ENCODE measurements around the gene OTX1. TPM values are rescaled to one million over a fixed set of nuclear protein-coding genes. Genes with fewer than 3 reads are reported as not detected.
"Not testable (repeated sequence)": the region's sequence is repeated elsewhere in the genome, so short reads cannot be mapped to it uniquely, and the experiment has no call there.

Gene OTX1
- total and polyA plus RNA-seq, 2 of the 4 experiments (the other 2 are of a cell fraction): 0.03 TPM; not detected in 1

DNA sequence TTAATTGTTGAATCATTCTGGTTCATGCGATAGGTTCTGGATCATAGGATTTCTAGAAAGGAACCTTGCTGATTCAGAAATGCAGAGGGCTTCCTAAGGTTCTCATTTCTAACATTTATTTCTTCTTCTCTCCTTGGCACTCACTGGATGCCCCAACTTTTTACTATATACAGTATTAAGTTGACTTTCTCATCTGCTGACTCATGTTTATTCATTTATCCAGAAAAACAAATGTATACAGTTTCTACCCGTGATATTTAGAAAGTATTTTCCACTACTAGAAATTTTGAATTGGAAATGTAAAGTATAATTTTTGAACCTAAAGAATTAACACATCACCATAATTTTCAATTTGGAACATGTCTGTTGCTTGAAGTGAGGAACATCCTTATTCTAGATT is 32.2 kb upstream of the OTX1 start:
- H3K9me3 ChIP-seq (ENCODE audit: control insufficient read depth, insufficient read depth, low read length): no peaks in the 10 kb centered on the region
- H2AK5ac ChIP-seq (ENCODE audit: low read depth, low read length): no peak overlapping the region
- H3K9me1 ChIP-seq (ENCODE audit: insufficient read depth, low read length): no peaks in the 10 kb centered on the region
- no peak overlapping the region for H2AFZ ChIP-seq (replicated peaks; ENCODE audit: low read length, poor library complexity)
- H3K79me1 ChIP-seq (ENCODE audit: low read depth in 1 of 2, low read length in 2 of 2): no peaks in the 10 kb centered on the region
- no peak overlapping the region for H3K4me2 ChIP-seq (ENCODE audit: low read depth, low read length)
- no peak overlapping the region for H3K4ac ChIP-seq (ENCODE audit: low read depth, low read length)
- DNase-seq (no peak), ATAC-seq (ENCODE audit: low read depth) (no peak)
- no peak overlapping the region for H2BK15ac ChIP-seq (ENCODE audit: low read depth, low read length)
- no CpG with 5 or more reads among the region's 2 CpGs for WGBS, 2 experiments (ENCODE audit: extremely low coverage in 2 of 2, insufficient read length in 1 of 2)
- H2BK120ac ChIP-seq (ENCODE audit: low read depth, low read length): no peak overlapping the region
- H2BK20ac ChIP-seq (ENCODE audit: low read depth, low read length): no peak overlapping the region
- H3K23ac ChIP-seq (ENCODE audit: low read depth, low read length): no peak overlapping the region
- H4K91ac ChIP-seq (ENCODE audit: insufficient read depth, low read depth, low read length): no peak overlapping the region
- no peak overlapping the region for H3K4me3 ChIP-seq (ENCODE audit: insufficient read depth, low read depth, low read length)
- H3K27ac ChIP-seq (ENCODE audit: insufficient read depth, low read length): no peak overlapping the region
- H2AK9ac ChIP-seq (replicated peaks; ENCODE audit: low read depth, low read length, poor library complexity): no peak overlapping the region
- H4K8ac ChIP-seq (ENCODE audit: low read depth in 2 of 2, low read length in 2 of 2): no peak overlapping the region
- H3K56ac ChIP-seq (ENCODE audit: extremely low read depth, insufficient read depth, low read length): no peak overlapping the region
- no peaks in the 10 kb centered on the region for H3K27me3 ChIP-seq (ENCODE audit: control insufficient read depth, insufficient read depth, low read length)
- H2BK5ac ChIP-seq (ENCODE audit: low read depth, low read length, poor library complexity, severe bottlenecking): no peak overlapping the region
- dilution Hi-C loops (cut with HindIII; ENCODE audit: low sequenced_read_pairs, unreplicated experiment): no loop called here
- H3K36me3 ChIP-seq (ENCODE audit: control insufficient read depth, insufficient read depth, low read length): peaks cover 6% of the 10 kb centered on the region; the same call in 1 of the 2 replicates
- intact Hi-C loops (cut with micrococcal nuclease): no loop called here
- no TSS peak for BruUV-seq (replicated peaks)
- no peak; the same call in 1 of the 2 replicates for TF ChIP-seq MAFK (IDR thresholded peaks at IDR 0.05; ENCODE audit: low read depth, low read length)
- H4K5ac ChIP-seq (ENCODE audit: low read depth, low read length): no peak overlapping the region
- in situ Hi-C loops (cut with MboI; ENCODE audit: low sequenced_read_pairs): no loop called here
- POLR2A ChIA-PET (ENCODE audit: unreplicated experiment): no interaction called here
- no peak overlapping the region for H3K14ac ChIP-seq (replicated peaks; ENCODE audit: low read depth, low read length)
- H3K4me1 ChIP-seq (ENCODE audit: control insufficient read depth, insufficient read depth, low read length): peaks cover under 1% of the 10 kb centered on the region; the same call in 1 of the 2 replicates
- no peak overlapping the region for H3K9ac ChIP-seq (ENCODE audit: low read depth, low read length)
- no peaks in the 10 kb centered on the region for H4K20me1 ChIP-seq (ENCODE audit: insufficient read depth, low read length)
- CTCF ChIA-PET: no interaction called here
- H3K18ac ChIP-seq (ENCODE audit: low read depth, low read length): no peak overlapping the region

DNA sequence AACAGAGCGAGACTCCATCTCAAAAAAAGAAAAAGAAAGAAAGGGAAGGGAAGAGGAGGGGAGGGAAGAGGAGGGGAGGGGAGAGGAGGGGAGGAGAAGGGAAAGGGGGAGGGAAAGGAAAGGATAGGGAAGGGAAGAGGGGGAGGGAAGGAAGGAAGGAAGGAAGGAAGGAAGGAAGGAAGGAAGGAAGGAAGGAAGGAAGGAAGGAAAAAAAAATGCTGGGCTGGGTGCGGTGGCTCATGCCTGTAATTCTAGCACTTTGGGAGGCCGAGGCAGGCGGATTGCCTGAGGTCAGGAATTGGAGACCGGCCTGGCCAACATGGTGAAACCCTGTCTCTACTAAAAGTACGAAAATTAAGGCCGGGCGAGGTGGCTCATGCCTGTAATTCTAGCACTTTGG is 30.9 kb upstream of the OTX1 start:
- H3K4me2 ChIP-seq (ENCODE audit: low read depth, low read length); H3K27me3 ChIP-seq (ENCODE audit: control insufficient read depth, insufficient read depth, low read length); H2AK9ac ChIP-seq (replicated peaks; ENCODE audit: low read depth, low read length, poor library complexity); intact Hi-C loops (cut with micrococcal nuclease); H4K91ac ChIP-seq (ENCODE audit: insufficient read depth, low read depth, low read length); BruUV-seq (replicated peaks); H3K36me3 ChIP-seq (ENCODE audit: control insufficient read depth, insufficient read depth, low read length); H3K4me3 ChIP-seq (ENCODE audit: insufficient read depth, low read depth, low read length); H3K23ac ChIP-seq (ENCODE audit: low read depth, low read length); H2AK5ac ChIP-seq (ENCODE audit: low read depth, low read length); H3K9me1 ChIP-seq (ENCODE audit: insufficient read depth, low read length); H2BK120ac ChIP-seq (ENCODE audit: low read depth, low read length); H3K4me1 ChIP-seq (ENCODE audit: control insufficient read depth, insufficient read depth, low read length); H2BK15ac ChIP-seq (ENCODE audit: low read depth, low read length); H3K56ac ChIP-seq (ENCODE audit: extremely low read depth, insufficient read depth, low read length); H3K27ac ChIP-seq (ENCODE audit: insufficient read depth, low read length); H2AFZ ChIP-seq (replicated peaks; ENCODE audit: low read length, poor library complexity); H4K5ac ChIP-seq (ENCODE audit: low read depth, low read length); dilution Hi-C loops (cut with HindIII; ENCODE audit: low sequenced_read_pairs, unreplicated experiment); H3K4ac ChIP-seq (ENCODE audit: low read depth, low read length); H3K9me3 ChIP-seq (ENCODE audit: control insufficient read depth, insufficient read depth, low read length); H3K18ac ChIP-seq (ENCODE audit: low read depth, low read length); ATAC-seq (ENCODE audit: low read depth); DNase-seq; H3K79me1 ChIP-seq (ENCODE audit: low read depth in 1 of 2, low read length in 2 of 2); CTCF ChIA-PET; H2BK5ac ChIP-seq (ENCODE audit: low read depth, low read length, poor library complexity, severe bottlenecking); H3K9ac ChIP-seq (ENCODE audit: low read depth, low read length); H4K8ac ChIP-seq (ENCODE audit: low read depth in 2 of 2, low read length in 2 of 2); H2BK20ac ChIP-seq (ENCODE audit: low read depth, low read length); POLR2A ChIA-PET (ENCODE audit: unreplicated experiment); H3K14ac ChIP-seq (replicated peaks; ENCODE audit: low read depth, low read length); H4K20me1 ChIP-seq (ENCODE audit: insufficient read depth, low read length): not testable (repeated sequence)
- WGBS, 2 experiments (ENCODE audit: extremely low coverage in 2 of 2, insufficient read length in 1 of 2): 96% methylated on average over 7 of the region's 8 CpGs; no CpG with 5 or more reads in 1 of the 2 experiments
- in situ Hi-C loops (cut with MboI; ENCODE audit: low sequenced_read_pairs): loop anchor here (10.0 kb wide), 1 partner anchor 235 kb away; no protein-coding TSS in a partner anchor

Measured in IMR-90 (cell line).